H1 (cell line): ENCODE data around the gene CTAGE6. TPM values are rescaled to one million over a fixed set of nuclear protein-coding genes. Genes with fewer than 3 reads are reported as not detected.

ENCODE experiments used
- CTCF ChIA-PET: fragments of 300-600 bp; sonication (Branson Sonifier 250); formaldehyde crosslinking; loops from one replicate; lab custom pipeline; 2021; ENCODE audit not compliant: partially characterized antibody; lab: Charles Lee
- POLR2A ChIA-PET: fragments of 300-600 bp; sonication (Branson Sonifier 250); formaldehyde crosslinking; loops from one replicate; lab custom pipeline; 2021; ENCODE audit warnings: inconsistent platforms; ENCODE audit not compliant: partially characterized antibody; lab: Charles Lee
- DNase-seq, 2 experiments: peaks; one replicate each; pipeline versions ENCODE4 v3.0.0 to v3.0.0-alpha.2; 2010 to 2022; ENCODE audit warnings: low spot score in 2 of 2, low read depth in 1 of 2, mixed read lengths in 1 of 2
- FAIRE-seq: peaks from 2 replicates; lab custom pipeline; 2011; peaks lifted over from hg19 to GRCh38; lab: Jason Lieb, UNC
- H2AFZ ChIP-seq: 2 replicates; pipeline ENCODE4 v1.8.1; 2012; ENCODE audit warnings: low read length, inconsistent platforms
- H2AK5ac ChIP-seq: 2 replicates; pipeline ENCODE4 v1.6.1; 2013; ENCODE audit warnings: low read depth, low read length
- H2BK120ac ChIP-seq: replicated peaks from 2 replicates; pipeline ENCODE3; 2013; ENCODE audit warnings: low read depth, low read length, inconsistent platforms
- H2BK12ac ChIP-seq: 2 replicates; pipeline ENCODE4 v1.6.1; 2013; ENCODE audit warnings: low read depth, low read length
- H2BK15ac ChIP-seq: 2 replicates; pipeline ENCODE4 v1.6.1; 2013; ENCODE audit warnings: low read length
- H2BK20ac ChIP-seq: 2 replicates; pipeline ENCODE4 v1.6.1; 2013; ENCODE audit warnings: low read length
- H2BK5ac ChIP-seq: 2 replicates; pipeline ENCODE4 v1.6.1; 2013; ENCODE audit warnings: low read depth, low read length
- H3K14ac ChIP-seq: 2 replicates; pipeline ENCODE4 v1.6.1; 2013; ENCODE audit warnings: inconsistent platforms; ENCODE audit not compliant: insufficient read length
- H3K18ac ChIP-seq: 2 replicates; pipeline ENCODE4 v1.6.1; 2013; ENCODE audit warnings: low read length; ENCODE audit errors: extremely low read depth
- H3K23ac ChIP-seq: 2 replicates; pipeline ENCODE4 v1.6.1; 2013; ENCODE audit warnings: inconsistent platforms; ENCODE audit not compliant: insufficient read length
- H3K23me2 ChIP-seq: 2 replicates; pipeline ENCODE4 v1.6.1; 2013; ENCODE audit warnings: low read depth, low read length
- H3K27ac ChIP-seq: 2 replicates; pipeline ENCODE4 v1.6.1; 2011; ENCODE audit warnings: low read depth, low read length, inconsistent platforms
- H3K27me3 ChIP-seq, 4 experiments: replicated peaks in 1 of 4; 1 replicate in 1 of 4; 2 replicates in 3 of 4; pipeline versions ENCODE4 v1.6.1 to v1.8.1; 2011 to 2013; ENCODE audit warnings: low read length in 3 of 4, mild to moderate bottlenecking in 3 of 4, inconsistent platforms in 2 of 4, mixed read lengths in 2 of 4, moderate library complexity in 1 of 4; ENCODE audit not compliant: control insufficient read depth in 3 of 4, insufficient read depth in 3 of 4; ENCODE audit errors: extremely low read depth in 1 of 4
- H3K36me3 ChIP-seq, 4 experiments: 2 replicates each; pipeline versions ENCODE4 v1.6.1 to v1.8.1; 2011 to 2013; ENCODE audit warnings: mild to moderate bottlenecking in 4 of 4, low read length in 3 of 4, moderate library complexity in 2 of 4, control low read depth in 1 of 4, inconsistent platforms in 1 of 4; ENCODE audit not compliant: insufficient read depth in 4 of 4, control insufficient read depth in 2 of 4
- H3K4ac ChIP-seq: replicated peaks from 2 replicates; pipeline ENCODE3; 2013; ENCODE audit warnings: low read length, low read depth, mixed read lengths, inconsistent platforms; ENCODE audit not compliant: insufficient read length
- H3K4me1 ChIP-seq, 4 experiments: replicated peaks in 1 of 4; 1 replicate in 1 of 4; 2 replicates in 3 of 4; pipeline versions ENCODE4 v1.6.1 to v1.8.1; 2011 to 2013; ENCODE audit warnings: low read length in 3 of 4, inconsistent platforms in 2 of 4, mixed read lengths in 1 of 4; ENCODE audit not compliant: insufficient read depth in 4 of 4, control insufficient read depth in 3 of 4
- H3K4me2 ChIP-seq, 2 experiments: 2 replicates each; pipeline versions ENCODE4 v1.6.1 to v1.8.1; 2011 to 2013; ENCODE audit warnings: low read depth in 2 of 2, low read length in 2 of 2, control low read depth in 1 of 2, inconsistent platforms in 1 of 2, mild to moderate bottlenecking in 1 of 2; ENCODE audit not compliant: insufficient read depth in 1 of 2
- H3K4me3 ChIP-seq, 4 experiments: fragments of 200-600, 300-600 bp in 1 of 4; sonication (generic), shearing (Covaris generic), sonication (Bioruptor Twin) in 1 of 4; 2 replicates each; pipeline versions ENCODE4 v1.5.1 to v1.8.1; 2011 to 2016; ENCODE audit warnings: low read length in 4 of 4, low read depth in 3 of 4, control low read depth in 2 of 4, inconsistent platforms in 2 of 4, mild to moderate bottlenecking in 2 of 4, mixed read lengths in 1 of 4, moderate library complexity in 1 of 4; ENCODE audit not compliant: insufficient read depth in 2 of 4; ENCODE audit errors: extremely low read depth in 1 of 4
- H3K56ac ChIP-seq: replicated peaks from 2 replicates; pipeline ENCODE3; 2013; ENCODE audit warnings: low read depth, mild to moderate bottlenecking, mixed read lengths, low read length, inconsistent platforms; ENCODE audit not compliant: insufficient read length
- H3K79me1 ChIP-seq: 2 replicates; pipeline ENCODE4 v1.6.1; 2013; ENCODE audit warnings: low read depth, low read length, control low read depth
- H3K79me2 ChIP-seq, 2 experiments: 2 replicates each; pipeline versions ENCODE4 v1.6.1 to v1.8.1; 2012 to 2013; ENCODE audit warnings: low read length in 2 of 2, mild to moderate bottlenecking in 2 of 2, inconsistent platforms in 1 of 2; ENCODE audit not compliant: insufficient read depth in 2 of 2, control insufficient read depth in 1 of 2
- H3K9ac ChIP-seq, 4 experiments: replicated peaks in 1 of 4; 1 replicate in 1 of 4; 2 replicates in 3 of 4; pipeline versions ENCODE4 v1.6.1 to v1.8.1; 2011 to 2013; ENCODE audit warnings: low read depth in 3 of 4, low read length in 3 of 4, control low read depth in 2 of 4, mild to moderate bottlenecking in 2 of 4, moderate library complexity in 2 of 4, inconsistent platforms in 1 of 4; ENCODE audit errors: extremely low read depth in 1 of 4
- H3K9me3 ChIP-seq, 2 experiments: 2 replicates each; pipeline versions ENCODE4 v1.6.1 to v1.8.1; 2012 to 2013; ENCODE audit warnings: mild to moderate bottlenecking in 2 of 2, moderate library complexity in 2 of 2, control low read depth in 1 of 2, inconsistent platforms in 1 of 2, low read depth in 1 of 2, low read length in 1 of 2, mixed read lengths in 1 of 2; ENCODE audit not compliant: insufficient read depth in 2 of 2
- H4K20me1 ChIP-seq, 2 experiments: replicated peaks in 1 of 2; 2 replicates each; pipeline versions ENCODE3 to v1.8.1; 2011 to 2013; ENCODE audit warnings: inconsistent platforms in 2 of 2, low read length in 2 of 2, mild to moderate bottlenecking in 1 of 2; ENCODE audit not compliant: insufficient read depth in 2 of 2, control insufficient read depth in 1 of 2
- H4K5ac ChIP-seq: 2 replicates; pipeline ENCODE4 v1.6.1; 2013; ENCODE audit warnings: low read length, low read depth, mixed read lengths, inconsistent platforms; ENCODE audit not compliant: insufficient read length
- H4K8ac ChIP-seq: 2 replicates; pipeline ENCODE4 v1.8.0; 2013; ENCODE audit warnings: mild to moderate bottlenecking, moderate library complexity, low read length, inconsistent platforms; ENCODE audit not compliant: insufficient read depth; ENCODE audit errors: extremely low read depth
- H4K91ac ChIP-seq: replicated peaks from 2 replicates; pipeline ENCODE3; 2013; ENCODE audit warnings: low read length, mixed read lengths, inconsistent platforms; ENCODE audit not compliant: insufficient read length
- BCL11A ChIP-seq, 2 experiments: IDR thresholded peaks; one replicate each; pipeline ENCODE4 v1.6.1; 2011; ENCODE audit warnings: low read depth in 2 of 2, low read length in 2 of 2, mild to moderate bottlenecking in 2 of 2
- CREB1 ChIP-seq: IDR thresholded peaks from 2 replicates; pipeline ENCODE4 v1.6.1; 2012; ENCODE audit warnings: inconsistent platforms
- EP300 ChIP-seq, 2 experiments: IDR thresholded peaks; 1 replicate in 1 of 2; 2 replicates in 1 of 2; pipeline ENCODE4 v1.6.1; 2011 to 2012; ENCODE audit warnings: low read depth in 2 of 2, low read length in 2 of 2, mild to moderate bottlenecking in 2 of 2, borderline replicate concordance in 1 of 2, inconsistent platforms in 1 of 2, moderate library complexity in 1 of 2
- TBP ChIP-seq: IDR thresholded peaks from 2 replicates; pipeline ENCODE4 v1.6.1; 2011; ENCODE audit warnings: low read depth, low read length, improper control_type of control experiment
- WGBS, 2 experiments: shearing (Covaris generic) in 1 of 2; methylation state at CpG; one replicate each; pipeline versions ENCODE4 v1.1.6 to v1.1.7; 2013 to 2015; ENCODE audit warnings: low lambda C conversion rate in 2 of 2, mixed read lengths in 2 of 2, inconsistent platforms in 1 of 2, low coverage in 1 of 2, missing lambda C conversion rate in 1 of 2; ENCODE audit not compliant: insufficient replicate concordance in 2 of 2, insufficient coverage in 1 of 2, insufficient read length in 1 of 2; ENCODE audit errors: extremely low coverage in 1 of 2, missing lambda C conversion rate in 1 of 2; 5-methylcytosine and 5-hydroxymethylcytosine counted together
- polyA plus RNA-seq, 7 experiments: library from polyadenylated mRNA; depleted of rRNA in 3 of 7; stranded (reverse) in 5 of 7; unstranded in 2 of 7; fragments of >200 nt in 5 of 7; fragments of 200-250 nt in 2 of 7; gene quantifications; 1 replicate in 5 of 7; 2 replicates in 1 of 7; 4 replicates in 1 of 7; pipeline versions ENCODE4 v1.2.1 to v1.2.3, GENCODE V29; 2011 to 2013; ENCODE audit warnings: missing spikeins in 2 of 7, mixed read lengths in 2 of 7
- total RNA-seq: library from RNA; stranded (reverse); fragmentation: NEBNext Ultra II Directional; extraction: Animal tissue kit (Norgen Biotek cat#: 25700); gene quantifications from 2 replicates; pipeline ENCODE4 v1.2.1, GENCODE V29; 2021

Gene CTAGE6
- total and polyA plus RNA-seq, 2 of the 8 experiments (the other 6 are each of a cell fraction or from before 2014, with no cell fraction given), result not detected

GRCh38 chr7:143728333-143728862 is 29.1 kb downstream of the CTAGE6 start:
- no peak overlapping the region for H3K27ac ChIP-seq
- no peaks in the 10 kb centered on the region for H3K9me3 ChIP-seq
- no peaks in the 10 kb centered on the region for H3K23me2 ChIP-seq
- H2BK120ac ChIP-seq, result no peak overlapping the region
- no peaks in the 10 kb centered on the region for H3K79me1 ChIP-seq
- H4K8ac ChIP-seq, result no peak overlapping the region
- no peak overlapping the region for H3K23ac ChIP-seq
- WGBS, 2 experiments, result 93% methylated on average over 3 of the region's 3 CpGs; no CpG with 5 or more reads in 1 of the 2 experiments
- TF ChIP-seq TBP (no peak), EP300 (IDR thresholded peaks at IDR 0.05; ENCODE audit: borderline replicate concordance in 1 of 2, low read depth in 2 of 2, low read length in 2 of 2) (no peak), BCL11A (IDR thresholded peaks at IDR 0.05; ENCODE audit: low read depth in 2 of 2, low read length in 2 of 2) (no peak), CREB1 (no peak)
- H3K56ac ChIP-seq, result no peak overlapping the region
- no peaks in the 10 kb centered on the region for H4K20me1 ChIP-seq
- no peaks in the 10 kb centered on the region for H3K4me1 ChIP-seq
- H2BK20ac ChIP-seq, result no peak overlapping the region
- H3K14ac ChIP-seq, result no peak overlapping the region
- no peaks in the 10 kb centered on the region for H3K36me3 ChIP-seq
- H3K9ac ChIP-seq, result no peak overlapping the region
- no peak overlapping the region for H4K91ac ChIP-seq
- no peak overlapping the region for H2AK5ac ChIP-seq
- H2BK5ac ChIP-seq, result no peak overlapping the region
- no peak overlapping the region for H2BK12ac ChIP-seq
- CTCF ChIA-PET, result interaction anchor here (1.3 to 2.1 kb wide), 4 partner anchors 9 to 259 kb away, joined by 3 to 11 read pairs (median 6); no protein-coding TSS in a partner anchor
- no peak overlapping the region for H2BK15ac ChIP-seq
- POLR2A ChIA-PET, result no interaction called here
- no peak overlapping the region for H2AFZ ChIP-seq
- H4K5ac ChIP-seq, result no peak overlapping the region
- no peaks in the 10 kb centered on the region for H3K79me2 ChIP-seq
- FAIRE-seq, result no peak
- no peaks in the 10 kb centered on the region for H3K27me3 ChIP-seq
- no peak overlapping the region for H3K4me3 ChIP-seq
- no peak overlapping the region for H3K4ac ChIP-seq
- no peak overlapping the region for H3K4me2 ChIP-seq
- no peak for DNase-seq
- H3K18ac ChIP-seq, result no peak overlapping the region
